Ramos (cell line): ENCODE results near the gene HAUS6.
"Not testable (repeated sequence)": the region's sequence is repeated elsewhere in the genome, so short reads cannot be mapped to it uniquely, and the experiment has no call there.

Experiments
- in situ Hi-C: fragments of 300-500 bp; cut with MboI; formaldehyde crosslinking; loops from one replicate; pipeline ENCODE4 v1.14.3; 2022; ENCODE audit warnings: low sequenced_read_pairs; ENCODE audit not compliant: unreplicated experiment

The HAUS6 gene

GRCh38 chr9:19102631-19103345, at the start of gene HAUS6:
Gene HAUS6 (minus strand): TSS chr9:19102904. CDS start chr9:19102651, 253 bp downstream.
- in situ Hi-C loops: no loop called here

GRCh38 chr9:19152160-19152498, 49.4 kb upstream of the HAUS6 start:
- in situ Hi-C loops: not testable (repeated sequence)

- in situ Hi-C loops: no loop called here
Measured at GRCh38 chr9:19151425-19152159, 48.9 kb upstream of the HAUS6 start.

GRCh38 chr9:19149230-19149629, 46.5 kb upstream of the HAUS6 start:
- in situ Hi-C loops: no loop called here

GRCh38 chr9:19148187-19148586, 45.5 kb upstream of the HAUS6 start:
- in situ Hi-C loops: no loop called here

- in situ Hi-C loops: no loop called here
Measured at GRCh38 chr9:19146441-19147024, 43.8 kb upstream of the HAUS6 start.

- in situ Hi-C loops: no loop called here
Measured at GRCh38 chr9:19145881-19146280, 43.2 kb upstream of the HAUS6 start.

- in situ Hi-C loops: no loop called here
Measured at GRCh38 chr9:19140259-19140658, 37.6 kb upstream of the HAUS6 start.

- in situ Hi-C loops: no loop called here
Measured at GRCh38 chr9:19138084-19138483, 35.4 kb upstream of the HAUS6 start.

GRCh38 chr9:19137282-19137681, 34.6 kb upstream of the HAUS6 start:
- in situ Hi-C loops: no loop called here

GRCh38 chr9:19136129-19136528, 33.4 kb upstream of the HAUS6 start:
- in situ Hi-C loops: no loop called here

- in situ Hi-C loops: no loop called here
Measured at GRCh38 chr9:19133549-19134345, 31.0 kb upstream of the HAUS6 start.

GRCh38 chr9:19130436-19130835, 27.7 kb upstream of the HAUS6 start:
- in situ Hi-C loops: no loop called here

- in situ Hi-C loops: no loop called here
Measured at GRCh38 chr9:19127871-19128500, 25.3 kb upstream of the HAUS6 start.

GRCh38 chr9:19124430-19124793, 21.7 kb upstream of the HAUS6 start:
- in situ Hi-C loops: no loop called here

- in situ Hi-C loops: no loop called here
Measured at GRCh38 chr9:19122490-19123042, 19.9 kb upstream of the HAUS6 start.

- in situ Hi-C loops: no loop called here
Measured at GRCh38 chr9:19120877-19121276, 18.2 kb upstream of the HAUS6 start.

- in situ Hi-C loops: no loop called here
Measured at GRCh38 chr9:19119801-19120440, 17.2 kb upstream of the HAUS6 start.

- in situ Hi-C loops: no loop called here
Measured at GRCh38 chr9:19119246-19119645, 16.5 kb upstream of the HAUS6 start.
